DND-41 (cell line): ENCODE data around the gene ZDHHC1.

Experiments
- EZH2 ChIP-seq: IDR thresholded peaks from 3 replicates; pipeline ENCODE4 v1.6.1; 2012; ENCODE audit warnings: borderline replicate concordance, low read depth, mild to moderate bottlenecking, moderate library complexity, low read length, inconsistent platforms; ENCODE audit not compliant: severe bottlenecking
- TF ChIP-seq, protein P1 (sequence below): IDR thresholded peaks from 2 replicates; pipeline ENCODE4 v1.5.1; 2012; ENCODE audit warnings: borderline replicate concordance, low read length, moderate library complexity, mild to moderate bottlenecking; ENCODE audit not compliant: poor library complexity, severe bottlenecking; ENCODE audit errors: extremely low read depth

DNA sequence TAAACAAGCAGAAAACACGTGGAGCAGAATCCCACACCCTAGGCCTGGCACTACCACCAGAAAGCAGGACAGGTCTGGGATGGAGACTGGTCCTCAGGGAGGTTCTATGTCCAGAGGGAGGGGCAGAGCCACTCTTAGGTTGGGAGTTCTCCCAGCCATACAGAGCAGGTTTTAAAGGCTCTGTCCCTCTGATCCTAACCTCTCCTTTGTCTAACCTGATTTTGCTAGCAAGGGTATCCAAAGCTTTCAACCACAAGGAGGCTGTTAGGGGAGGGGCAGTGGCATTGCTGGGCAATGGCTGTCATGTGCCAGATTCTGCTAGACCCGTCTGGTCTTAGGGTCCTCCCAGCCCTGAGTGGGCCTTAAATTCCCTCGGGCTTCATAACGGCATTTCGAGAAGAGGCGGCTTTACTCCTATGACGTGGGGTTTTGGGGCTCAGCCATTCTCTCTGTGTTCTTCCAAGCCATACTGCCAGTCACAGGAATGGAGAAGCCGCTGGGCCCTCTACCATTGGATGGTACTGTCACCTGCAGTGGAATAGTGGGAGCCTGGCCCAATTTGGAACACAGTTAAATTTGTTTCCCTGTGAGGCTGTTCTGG lies 28.7 kb downstream of the ZDHHC1 start:
- TF ChIP-seq, protein P1, sequence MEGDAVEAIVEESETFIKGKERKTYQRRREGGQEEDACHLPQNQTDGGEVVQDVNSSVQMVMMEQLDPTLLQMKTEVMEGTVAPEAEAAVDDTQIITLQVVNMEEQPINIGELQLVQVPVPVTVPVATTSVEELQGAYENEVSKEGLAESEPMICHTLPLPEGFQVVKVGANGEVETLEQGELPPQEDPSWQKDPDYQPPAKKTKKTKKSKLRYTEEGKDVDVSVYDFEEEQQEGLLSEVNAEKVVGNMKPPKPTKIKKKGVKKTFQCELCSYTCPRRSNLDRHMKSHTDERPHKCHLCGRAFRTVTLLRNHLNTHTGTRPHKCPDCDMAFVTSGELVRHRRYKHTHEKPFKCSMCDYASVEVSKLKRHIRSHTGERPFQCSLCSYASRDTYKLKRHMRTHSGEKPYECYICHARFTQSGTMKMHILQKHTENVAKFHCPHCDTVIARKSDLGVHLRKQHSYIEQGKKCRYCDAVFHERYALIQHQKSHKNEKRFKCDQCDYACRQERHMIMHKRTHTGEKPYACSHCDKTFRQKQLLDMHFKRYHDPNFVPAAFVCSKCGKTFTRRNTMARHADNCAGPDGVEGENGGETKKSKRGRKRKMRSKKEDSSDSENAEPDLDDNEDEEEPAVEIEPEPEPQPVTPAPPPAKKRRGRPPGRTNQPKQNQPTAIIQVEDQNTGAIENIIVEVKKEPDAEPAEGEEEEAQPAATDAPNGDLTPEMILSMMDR: no peak
- TF ChIP-seq EZH2: no peak
